BLaER1 treated with 17β-estradiol and CSF1 and Interleukin-3, amounts not matched to agents 10 nM and 100 nM (cell line): ENCODE measurements around the gene LRRN1.
"Not testable (repeated sequence)": the region's sequence is repeated elsewhere in the genome, so short reads cannot be mapped to it uniquely, and the experiment has no call there.

ENCODE experiments used
- H3K27ac ChIP-seq, 11 experiments: shearing (Covaris generic); formaldehyde crosslinking; 2 replicates each; pipeline ENCODE4 v1.8.1; 2022
- H3K27me3 ChIP-seq, 11 experiments: shearing (Covaris generic); formaldehyde crosslinking; 2 replicates each; pipeline ENCODE4 v1.8.1; 2022
- H3K36me3 ChIP-seq, 11 experiments: shearing (Covaris generic); formaldehyde crosslinking; 2 replicates each; pipeline ENCODE4 v1.8.1; 2022
- H3K4me1 ChIP-seq, 10 experiments: shearing (Covaris generic); formaldehyde crosslinking; 2 replicates each; pipeline ENCODE4 v1.8.1; 2022
- H3K4me2 ChIP-seq, 11 experiments: shearing (Covaris generic); formaldehyde crosslinking; 2 replicates each; pipeline ENCODE4 v1.8.1; 2022
- H3K4me3 ChIP-seq, 10 experiments: shearing (Covaris generic); formaldehyde crosslinking; 2 replicates each; pipeline ENCODE4 v1.8.1; 2022
- H3K9ac ChIP-seq, 11 experiments: shearing (Covaris generic); formaldehyde crosslinking; 2 replicates each; pipeline ENCODE4 v1.8.1; 2022
- H3K9me3 ChIP-seq, 11 experiments: shearing (Covaris generic); formaldehyde crosslinking; replicated peaks in 1 of 11; 2 replicates each; pipeline ENCODE4 v1.8.1; 2022
- H4K20me1 ChIP-seq, 11 experiments: shearing (Covaris generic); formaldehyde crosslinking; 2 replicates each; pipeline ENCODE4 v1.8.1; 2022
- Cebpa-rat ChIP-seq, 11 experiments: shearing (Covaris generic); IDR thresholded peaks; 2 replicates each; pipeline ENCODE4 v1.8.1; 2022

LRRN1 gene

GRCh38 chr3:3855056-3855455 lies 55.8 kb downstream of the LRRN1 start:
- Histone ChIP-seq H3K4me3 (no peak overlapping the region), H3K9ac (no peak overlapping the region), H3K4me1 (no peaks in the 10 kb centered on the region), H3K4me2 (no peak overlapping the region), H3K27me3 (no peaks in the 10 kb centered on the region), H3K36me3 (no peaks in the 10 kb centered on the region), H3K9me3 (no peaks in the 10 kb centered on the region), H3K27ac (no peak overlapping the region), H4K20me1 (no peaks in the 10 kb centered on the region)
- TF ChIP-seq Cebpa-rat (IDR thresholded peaks at IDR 0.05) = no peak

- H3K9ac ChIP-seq = no peak overlapping the region
- no peaks in the 10 kb centered on the region for H4K20me1 ChIP-seq
- no peak overlapping the region for H3K4me2 ChIP-seq
- no peaks in the 10 kb centered on the region for H3K36me3 ChIP-seq
- H3K4me1 ChIP-seq = no peaks in the 10 kb centered on the region
- H3K9me3 ChIP-seq = peaks cover 0 to 9% (median 0%) of the 10 kb centered on the region in 11 experiments; a peak in 1 of 22 replicates
- no peak overlapping the region for H3K27ac ChIP-seq
- no peak for TF ChIP-seq Cebpa-rat (IDR thresholded peaks at IDR 0.05)
- H3K27me3 ChIP-seq = no peaks in the 10 kb centered on the region
- no peak overlapping the region for H3K4me3 ChIP-seq
Measured at GRCh38 chr3:3860235-3860634, 61.0 kb downstream of the LRRN1 start.

DNA sequence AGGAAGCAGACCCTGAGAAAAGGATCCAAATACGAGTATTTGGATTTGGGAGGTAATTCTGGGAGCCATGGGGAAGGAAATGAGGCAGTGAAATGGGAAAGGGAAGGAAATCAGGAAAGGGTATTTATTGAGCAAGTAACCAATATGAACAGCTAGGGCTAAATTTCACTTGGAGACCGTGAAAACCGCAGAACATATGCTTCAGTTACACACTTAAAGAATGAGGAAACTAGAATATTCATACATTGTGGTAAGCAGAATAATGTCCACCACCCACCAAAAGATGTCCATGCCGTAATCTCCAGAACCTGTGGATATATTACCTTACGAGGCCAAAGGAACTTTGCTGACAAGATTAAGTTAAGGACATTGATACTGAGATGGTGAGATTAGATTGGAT lies 63.3 kb downstream of the LRRN1 start:
- Histone ChIP-seq H3K4me3 (no peak overlapping the region), H3K27ac (no peak overlapping the region), H3K27me3 (no peaks in the 10 kb centered on the region), H3K36me3 (no peaks in the 10 kb centered on the region), H3K9ac (no peak overlapping the region), H3K4me2 (no peak overlapping the region), H3K4me1 (no peaks in the 10 kb centered on the region), H3K9me3 (peaks cover 0 to 9% (median 0%) of the 10 kb centered on the region in 11 experiments; a peak in 1 of 22 replicates), H4K20me1 (no peaks in the 10 kb centered on the region)
- no peak for TF ChIP-seq Cebpa-rat (IDR thresholded peaks at IDR 0.05)

- H3K9me3 ChIP-seq = no peaks in the 10 kb centered on the region
- H3K27ac ChIP-seq = no peak overlapping the region
- H3K4me1 ChIP-seq = no peaks in the 10 kb centered on the region
- H4K20me1 ChIP-seq = no peaks in the 10 kb centered on the region
- no peaks in the 10 kb centered on the region for H3K27me3 ChIP-seq
- TF ChIP-seq Cebpa-rat (IDR thresholded peaks at IDR 0.05) = no peak
- no peak overlapping the region for H3K4me2 ChIP-seq
- no peaks in the 10 kb centered on the region for H3K36me3 ChIP-seq
- no peak overlapping the region for H3K4me3 ChIP-seq
- no peak overlapping the region for H3K9ac ChIP-seq
Measured at GRCh38 chr3:3875491-3875890, 76.3 kb downstream of the LRRN1 start.

DNA sequence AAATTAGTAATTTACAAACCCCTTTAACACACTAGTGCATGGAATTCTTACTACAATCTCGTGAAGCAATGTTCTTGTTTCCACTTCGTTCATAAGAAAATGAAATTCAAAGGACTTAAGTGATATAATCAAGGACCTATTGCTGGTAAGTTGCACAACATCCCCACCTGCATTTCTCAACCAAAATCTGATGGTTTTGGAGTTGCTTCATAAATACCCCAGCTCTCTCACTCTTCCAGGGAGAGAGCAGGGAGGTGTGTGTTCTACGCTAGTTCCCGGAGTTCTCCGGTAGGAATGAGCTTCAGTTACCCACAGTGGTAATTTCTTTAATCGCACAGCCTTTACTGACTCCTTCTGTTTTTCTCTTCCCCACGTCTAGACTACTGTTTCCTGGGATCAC lies 81.8 kb downstream of the LRRN1 start:
- no peaks in the 10 kb centered on the region for H3K36me3 ChIP-seq
- H3K27me3 ChIP-seq = no peaks in the 10 kb centered on the region
- H3K27ac ChIP-seq = no peak overlapping the region
- no peaks in the 10 kb centered on the region for H3K9me3 ChIP-seq
- TF ChIP-seq Cebpa-rat (IDR thresholded peaks at IDR 0.05) = no peak
- H3K4me1 ChIP-seq = no peaks in the 10 kb centered on the region
- no peak overlapping the region for H3K4me2 ChIP-seq
- no peak overlapping the region for H3K9ac ChIP-seq
- H3K4me3 ChIP-seq = no peak overlapping the region
- H4K20me1 ChIP-seq = no peaks in the 10 kb centered on the region

GRCh38 chr3:3887311-3887710 lies 88.1 kb downstream of the LRRN1 start:
- Histone ChIP-seq H3K9me3 (peaks cover 0 to 19% (median 4%) of the 10 kb centered on the region in 11 experiments; a peak in 6 of 22 replicates), H3K4me2 (peak overlapping the region in 2 of 11 experiments; percentile 21 to 44; a peak in 2 of 22 replicates)
- not testable (repeated sequence) for H3K4me3 ChIP-seq, H3K9ac ChIP-seq, H3K27ac ChIP-seq, H3K36me3 ChIP-seq, H4K20me1 ChIP-seq, H3K4me1 ChIP-seq, H3K27me3 ChIP-seq

- no peaks in the 10 kb centered on the region for H4K20me1 ChIP-seq
- H3K4me2 ChIP-seq = no peak overlapping the region
- peaks cover 0 to 19% (median 3%) of the 10 kb centered on the region in 11 experiments; a peak in 4 of 22 replicates for H3K9me3 ChIP-seq
- no peaks in the 10 kb centered on the region for H3K4me1 ChIP-seq
- TF ChIP-seq Cebpa-rat (IDR thresholded peaks at IDR 0.05) = no peak
- H3K27ac ChIP-seq = no peak overlapping the region
- no peak overlapping the region for H3K4me3 ChIP-seq
- H3K9ac ChIP-seq = no peak overlapping the region
- no peaks in the 10 kb centered on the region for H3K27me3 ChIP-seq
- no peaks in the 10 kb centered on the region for H3K36me3 ChIP-seq
Measured at GRCh38 chr3:3893590-3893989, 94.4 kb downstream of the LRRN1 start.
